Esophagus muscularis mucosa (tissue), 4 donors: ENCODE data around the gene SHF. TPM values are rescaled to one million over a fixed set of nuclear protein-coding genes. Genes with fewer than 3 reads are reported as not detected.
A peak's percentile ranks its signal among the peaks of the same experiment; 100 is the strongest.

ENCODE experiments used
- DNase-seq: peaks from one replicate; pipeline ENCODE4 v3.0.0-alpha.2; 2017; ENCODE audit errors: extremely low spot score
- H3K27ac ChIP-seq, 4 donors: fragments of 200-600 bp; sonication (generic); replicated peaks in 1 of 4; 1 replicate in 3 of 4; 2 replicates in 1 of 4; pipeline ENCODE4 v1.5.1; 2016 to 2019; ENCODE audit warnings: mild to moderate bottlenecking in 1 of 4
- H3K27me3 ChIP-seq, 4 donors: fragments of 200-600 bp; sonication (generic); one replicate each; pipeline versions ENCODE4 v1.5.1 to v1.6.0; 2016 to 2019
- H3K36me3 ChIP-seq, 4 donors: fragments of 200-600 bp; sonication (generic); one replicate each; pipeline ENCODE4 v1.5.1; 2016 to 2019
- H3K4me1 ChIP-seq, 4 donors: fragments of 200-600 bp; sonication (generic); one replicate each; pipeline ENCODE4 v1.5.1; 2016 to 2019
- H3K4me3 ChIP-seq, 4 donors: fragments of 200-600 bp; sonication (generic); 1 replicate in 2 of 4; 2 replicates in 2 of 4; pipeline ENCODE4 v1.5.1; 2016 to 2019; ENCODE audit warnings: mild to moderate bottlenecking in 4 of 4, moderate library complexity in 1 of 4
- H3K9me3 ChIP-seq, 4 donors: fragments of 200-600 bp; sonication (generic); 1 replicate in 3 of 4; 2 replicates in 1 of 4; pipeline ENCODE4 v1.5.1; 2016 to 2019
- EP300 ChIP-seq: sonication (generic); formaldehyde crosslinking; IDR thresholded peaks from one replicate; pipeline ENCODE4 v1.6.1; 2017; ENCODE audit warnings: antibody characterized with exemption
- POLR2A ChIP-seq: fragments of 450-650 bp; IDR thresholded peaks from one replicate; pipeline ENCODE4 v1.6.1; 2017; ENCODE audit warnings: antibody characterized with exemption, moderate library complexity, mild to moderate bottlenecking, low read depth
- POLR2AphosphoS5 ChIP-seq, 2 donors: sonication (generic); formaldehyde crosslinking; IDR thresholded peaks; one replicate each; pipeline ENCODE4 v1.6.1; 2017; ENCODE audit warnings: antibody characterized with exemption in 2 of 2
- WGBS: methylation state at CpG from one replicate; pipeline ENCODE4 v1.1.5; 2018; 5-methylcytosine and 5-hydroxymethylcytosine counted together
- intact Hi-C: fragments of 100-400 bp; cut with DNase I; formaldehyde crosslinking; loops from one replicate; pipeline ENCODE4 v1.15.1; 2023
- total RNA-seq, 4 donors: library from RNA; depleted of rRNA; stranded (reverse); fragments of >200 nt; gene quantifications; one replicate each; pipeline versions ENCODE4 v1.1.0 to v1.2.1, GENCODE V29; 2016
- TF ChIP-seq, protein P1 (sequence below), 3 experiments: fragments of 200-600 bp in 2 of 3; fragments of 450-650 bp in 1 of 3; sonication (generic) in 2 of 3; IDR thresholded peaks; one replicate each; pipeline ENCODE4 v1.5.1; 2017 to 2019; ENCODE audit warnings: antibody characterized with exemption in 3 of 3, mild to moderate bottlenecking in 2 of 3, moderate library complexity in 1 of 3

The SHF gene
- total RNA-seq, 4 donors from 2014 or later = 4.6 to 15.4 (median 10.2) TPM

DNA sequence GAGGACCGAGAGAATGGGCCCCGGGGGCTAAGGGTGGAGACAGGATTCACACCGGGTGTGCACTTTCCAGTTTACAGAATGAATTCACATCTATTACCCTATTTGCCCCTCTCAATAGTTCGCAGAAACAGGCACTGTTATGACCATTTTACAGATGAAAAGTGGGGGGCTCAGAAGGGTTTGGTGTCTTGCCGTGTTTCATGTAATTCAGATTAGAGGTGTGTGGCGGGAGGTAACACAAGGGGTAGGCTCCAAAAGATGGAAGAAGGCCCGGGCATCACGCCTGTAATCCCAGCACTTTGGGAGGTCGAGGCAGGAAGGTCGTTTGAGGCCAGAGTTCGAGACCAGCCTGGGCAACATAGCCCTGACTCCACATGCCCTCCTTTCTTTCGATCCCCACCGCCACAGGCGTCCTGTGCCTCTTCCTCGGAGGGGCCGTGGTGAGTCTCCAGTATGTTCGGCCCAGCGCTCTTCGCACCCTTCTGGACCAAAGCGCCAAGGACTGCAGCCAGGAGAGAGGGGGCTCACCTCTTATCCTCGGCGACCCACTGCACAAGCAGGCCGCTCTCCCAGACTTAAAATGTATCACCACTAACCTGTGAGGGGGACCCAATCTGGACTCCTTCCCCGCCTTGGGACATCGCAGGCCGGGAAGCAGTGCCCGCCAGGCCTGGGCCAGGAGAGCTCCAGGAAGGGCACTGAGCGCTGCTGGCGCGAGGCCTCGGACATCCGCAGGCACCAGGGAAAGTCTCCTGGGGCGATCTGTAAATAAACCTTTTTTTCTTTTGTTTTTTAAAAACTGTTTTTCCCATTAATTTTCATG lies 70.2 kb downstream of the SHF start:
- peaks cover 7 to 100% (median 50%) of the 10 kb centered on the region in 4 donors for H3K27me3 ChIP-seq
- TF ChIP-seq EP300 (no peak), POLR2AphosphoS5 (IDR thresholded peaks at IDR 0.05) (no peak), POLR2A (no peak)
- TF ChIP-seq, protein P1, sequence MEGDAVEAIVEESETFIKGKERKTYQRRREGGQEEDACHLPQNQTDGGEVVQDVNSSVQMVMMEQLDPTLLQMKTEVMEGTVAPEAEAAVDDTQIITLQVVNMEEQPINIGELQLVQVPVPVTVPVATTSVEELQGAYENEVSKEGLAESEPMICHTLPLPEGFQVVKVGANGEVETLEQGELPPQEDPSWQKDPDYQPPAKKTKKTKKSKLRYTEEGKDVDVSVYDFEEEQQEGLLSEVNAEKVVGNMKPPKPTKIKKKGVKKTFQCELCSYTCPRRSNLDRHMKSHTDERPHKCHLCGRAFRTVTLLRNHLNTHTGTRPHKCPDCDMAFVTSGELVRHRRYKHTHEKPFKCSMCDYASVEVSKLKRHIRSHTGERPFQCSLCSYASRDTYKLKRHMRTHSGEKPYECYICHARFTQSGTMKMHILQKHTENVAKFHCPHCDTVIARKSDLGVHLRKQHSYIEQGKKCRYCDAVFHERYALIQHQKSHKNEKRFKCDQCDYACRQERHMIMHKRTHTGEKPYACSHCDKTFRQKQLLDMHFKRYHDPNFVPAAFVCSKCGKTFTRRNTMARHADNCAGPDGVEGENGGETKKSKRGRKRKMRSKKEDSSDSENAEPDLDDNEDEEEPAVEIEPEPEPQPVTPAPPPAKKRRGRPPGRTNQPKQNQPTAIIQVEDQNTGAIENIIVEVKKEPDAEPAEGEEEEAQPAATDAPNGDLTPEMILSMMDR (IDR thresholded peaks at IDR 0.05) = no peak
- no peaks in the 10 kb centered on the region for H3K36me3 ChIP-seq
- H3K4me1 ChIP-seq = peaks cover 26 to 46% (median 36%) of the 10 kb centered on the region in 4 donors
- H3K9me3 ChIP-seq = no peaks in the 10 kb centered on the region
- peak overlapping the region; percentile 30 to 44 (median 39) for H3K4me3 ChIP-seq
- no peak overlapping the region for H3K27ac ChIP-seq
- no peak for DNase-seq
- WGBS = 35% methylated on average over 27 of the region's 33 CpGs
- intact Hi-C loops = no loop called here

Other genes with a start within 250 kb of the SHF start
- not detected for gene TERB2, start 231.3 kb downstream of the SHF start, total RNA-seq
- 1 to 10 TPM; 3.3 to 6.6 (median 5.9) TPM for gene SORD, start 164.8 kb downstream of the SHF start, total RNA-seq
- gene DUOX2, start 73.8 kb downstream of the SHF start, total RNA-seq = under 1 TPM; under 0.01 to 0.86 (median 0.10) TPM
- gene DUOXA2, start 73.6 kb downstream of the SHF start, total RNA-seq = under 1 TPM in 2 of 4 donors, not detected in 2; 0.42 to 0.52 TPM
- gene DUOXA1, start 58.1 kb downstream of the SHF start, total RNA-seq = under 1 TPM in 2 of 4 donors, not detected in 2; 0.13 to 0.52 TPM
- gene DUOX1, start 58.0 kb downstream of the SHF start, total RNA-seq = 1 to 10 TPM in 1 of 4 donors, under 1 TPM in 3; 0.33 to 1.7 (median 0.61) TPM
- gene SLC28A2, start 64.3 kb upstream of the SHF start, total RNA-seq = not detected
- gene GATM, start 190.6 kb upstream of the SHF start, total RNA-seq = 10 to 100 TPM; 21.7 to 34.2 (median 24.4) TPM